Measurements from ENCODE around the gene LSM11.

GRCh38 chr5:157745041-157745456, 1.5 kb downstream of the LSM11 start:
- TF ChIP-seq CTCF (IDR thresholded peaks at IDR 0.05; ENCODE audit: low read depth, low read length) (no peak), EZH2phosphoT487 (IDR thresholded peaks at IDR 0.05; ENCODE audit: low read depth) (no peak)

Data from OCI-LY3 (cell line).